GM12875 (cell line): Measurements from ENCODE around the gene TRAF6.

Experiments used
- H3K4me3 ChIP-seq: one replicate; pipeline ENCODE4 v1.5.1; 2011; ENCODE audit warnings: low read depth, low read length, control low read depth
- CTCF ChIP-seq: IDR thresholded peaks from 2 replicates; pipeline ENCODE4 v1.5.1; 2011; ENCODE audit warnings: low read depth, mild to moderate bottlenecking, control low read depth, inconsistent platforms, low read length, moderate library complexity, borderline replicate concordance; ENCODE audit not compliant: insufficient read depth

The TRAF6 gene

GRCh38 chr11:36478700-36479329 is 31.3 kb downstream of the TRAF6 start:
- peak; percentile 38; the same call in 1 of the 2 replicates for TF ChIP-seq CTCF
- H3K4me3 ChIP-seq = no peak overlapping the region

- TF ChIP-seq CTCF = no peak
- no peak overlapping the region for H3K4me3 ChIP-seq
Measured at GRCh38 chr11:36475192-36475591, 34.9 kb downstream of the TRAF6 start.

GRCh38 chr11:36471577-36471976 is 38.5 kb downstream of the TRAF6 start:
- TF ChIP-seq CTCF = no peak
- H3K4me3 ChIP-seq = no peak overlapping the region

GRCh38 chr11:36469881-36470802 is 39.9 kb downstream of the TRAF6 start:
- H3K4me3 ChIP-seq = no peak overlapping the region
- no peak for TF ChIP-seq CTCF

- peak; percentile 33; the same call in 1 of the 2 replicates for TF ChIP-seq CTCF
- no peak overlapping the region for H3K4me3 ChIP-seq
Measured at GRCh38 chr11:36469063-36469462, 41.0 kb downstream of the TRAF6 start.

- H3K4me3 ChIP-seq = no peak overlapping the region
- no peak for TF ChIP-seq CTCF
Measured at GRCh38 chr11:36467916-36468315, 42.2 kb downstream of the TRAF6 start.
